ENCODE results near the gene KCNE2.
"Not testable (repeated sequence)": the region's sequence is repeated elsewhere in the genome, so short reads cannot be mapped to it uniquely, and the experiment has no call there.

Gene KCNE2

DNA sequence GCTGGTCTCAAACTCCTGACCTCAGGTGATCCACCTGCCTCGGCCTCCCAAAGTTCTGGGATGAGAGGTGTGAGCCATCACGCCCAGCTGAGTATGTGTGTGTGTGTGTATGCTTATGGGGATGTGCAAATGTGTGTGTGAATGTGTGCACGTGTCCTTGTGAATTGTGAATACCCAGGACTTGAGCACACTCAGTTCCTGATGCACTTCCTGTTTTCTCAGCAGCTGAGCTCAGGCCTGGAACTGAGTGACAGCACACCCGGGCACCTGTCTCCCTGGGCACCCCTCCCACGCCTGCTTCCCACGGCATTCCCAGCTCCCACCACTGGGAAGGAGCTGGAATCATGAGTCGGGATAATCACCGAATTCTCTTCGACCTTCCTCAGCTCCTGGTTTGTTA is 43.5 kb downstream of the KCNE2 start:
- DNase-seq (ENCODE audit: low read depth), result not testable (repeated sequence)

GRCh38 chr21:34417448-34418077 is 53.8 kb downstream of the KCNE2 start:
- not testable (repeated sequence) for DNase-seq (ENCODE audit: low read depth)

Data from stimulated activated CD8-positive, alpha-beta memory T cell treated with anti-CD3 and anti-CD28 coated beads, Interleukin-12 subunit alpha, Interleukin-12 subunit beta, amount 100 ng/mL, for 1 hour (primary cell).